Tibial nerve (tissue), 4 donors: ENCODE measurements around the gene ZBTB3. TPM values are rescaled to one million over a fixed set of nuclear protein-coding genes. Genes with fewer than 3 reads are reported as not detected.

Experiments used
- DNase-seq, 2 donors: peaks; one replicate each; pipeline ENCODE4 v3.0.0-alpha.2; 2019; ENCODE audit warnings: low spot score in 2 of 2
- H3K27ac ChIP-seq, 4 donors: fragments of 200-600 bp; sonication (generic) in 3 of 4; one replicate each; pipeline ENCODE4 v1.5.1; 2017 to 2019; ENCODE audit warnings: mild to moderate bottlenecking in 1 of 4
- H3K27me3 ChIP-seq, 2 donors: fragments of 200-600 bp; sonication (generic) in 1 of 2; one replicate each; pipeline versions ENCODE4 v1.5.1 to v1.6.0; 2017 to 2019
- H3K36me3 ChIP-seq, 3 donors: fragments of 200-600 bp; sonication (generic); one replicate each; pipeline ENCODE4 v1.5.1; 2018 to 2019
- H3K4me1 ChIP-seq, 4 donors: fragments of 200-600 bp; sonication (generic) in 3 of 4; one replicate each; pipeline ENCODE4 v1.5.1; 2017 to 2019
- H3K4me3 ChIP-seq, 4 donors: fragments of 200-600 bp; sonication (generic) in 3 of 4; one replicate each; pipeline ENCODE4 v1.5.1; 2017 to 2019; ENCODE audit warnings: mild to moderate bottlenecking in 1 of 4, moderate library complexity in 1 of 4
- H3K9me3 ChIP-seq, 4 donors: fragments of 200-600 bp; sonication (generic) in 3 of 4; one replicate each; pipeline ENCODE4 v1.5.1; 2017 to 2019
- EP300 ChIP-seq, 2 donors: sonication (generic); formaldehyde crosslinking; IDR thresholded peaks; one replicate each; pipeline ENCODE4 v1.6.1; 2017; ENCODE audit warnings: antibody characterized with exemption in 2 of 2, mild to moderate bottlenecking in 1 of 2
- POLR2A ChIP-seq, 2 donors: fragments of 450-650 bp; IDR thresholded peaks; one replicate each; pipeline ENCODE4 v1.6.1; 2017; ENCODE audit warnings: antibody characterized with exemption in 2 of 2, mild to moderate bottlenecking in 2 of 2, moderate library complexity in 2 of 2
- WGBS, 2 donors: methylation state at CpG; one replicate each; pipeline ENCODE4 v1.1.5; 2018; 5-methylcytosine and 5-hydroxymethylcytosine counted together
- total RNA-seq, 4 donors: library from RNA; depleted of rRNA; stranded (reverse); fragments of >200 nt; gene quantifications; one replicate each; pipeline ENCODE4 v1.1.0, GENCODE V29; 2016
- TF ChIP-seq, protein P1 (sequence below), 5 experiments: fragments of 200-600 bp in 3 of 5; fragments of 450-650 bp in 2 of 5; sonication (generic) in 3 of 5; IDR thresholded peaks; one replicate each; pipeline ENCODE4 v1.5.1; 2016 to 2019; ENCODE audit warnings: antibody characterized with exemption in 5 of 5, mild to moderate bottlenecking in 3 of 5, moderate library complexity in 2 of 5

ZBTB3 gene
- total RNA-seq, 4 donors from 2014 or later, result 8.1 to 9.8 (median 8.9) TPM

DNA sequence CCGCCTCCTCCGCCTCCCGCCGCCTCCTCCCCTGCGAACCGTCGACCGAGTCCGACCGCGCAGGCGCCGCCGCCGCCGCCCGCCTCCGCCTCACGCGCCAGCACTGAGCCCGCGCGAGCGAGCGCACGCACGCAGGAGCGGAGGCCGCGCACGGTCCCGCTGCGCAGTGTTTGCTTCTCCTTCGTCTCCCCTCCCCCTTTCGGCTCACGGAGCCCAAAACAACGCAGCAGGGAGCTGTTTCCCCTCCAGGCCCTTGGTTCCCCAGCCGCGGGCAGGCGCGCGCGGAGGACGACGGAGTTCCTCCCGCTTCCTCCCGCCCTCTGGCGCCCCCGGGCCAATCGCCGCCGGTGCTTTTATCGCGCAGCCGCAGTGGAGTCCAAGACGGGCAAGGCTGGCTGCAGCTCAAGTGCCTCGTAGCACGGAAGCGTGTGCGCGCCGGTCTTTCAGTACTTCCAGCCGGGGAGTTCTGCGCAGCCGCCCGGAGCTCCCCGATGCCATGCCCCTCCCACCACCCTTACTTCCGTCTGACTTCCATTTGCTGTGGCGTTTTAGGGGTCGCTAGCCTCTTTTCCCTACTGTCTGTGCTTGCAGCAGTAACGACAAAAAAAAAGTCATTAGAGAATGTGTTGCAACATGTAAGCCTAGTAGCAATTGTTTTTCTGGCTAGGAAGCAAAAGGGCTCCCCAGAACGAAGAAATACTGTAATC, 26.6 kb downstream of the ZBTB3 start, which contains the start of gene HNRNPUL2:
HNRNPUL2 (minus strand) TSS at position 293 of the 707 bp plus-strand sequence. CDS start 301 bp downstream, outside the sequence.
- Histone ChIP-seq H3K36me3 (peaks cover 3 to 24% (median 18%) of the 10 kb centered on the region in 3 donors), H3K4me1 (peaks cover 0 to 66% (median 48%) of the 10 kb centered on the region in 4 donors), H3K9me3 (no peaks in the 10 kb centered on the region), H3K27me3 (no peaks in the 10 kb centered on the region), H3K27ac (peak within 1 kb of the TSS; percentile 77 to 97 (median 90)), H3K4me3 (peak within 1 kb of the TSS; percentile 66 to 96 (median 90))
- TF ChIP-seq EP300 (IDR thresholded peaks at IDR 0.05) (peak; percentile 46 to 97), POLR2A (IDR thresholded peaks at IDR 0.05) (peak; percentile 67 to 95)
- TF ChIP-seq, protein P1, sequence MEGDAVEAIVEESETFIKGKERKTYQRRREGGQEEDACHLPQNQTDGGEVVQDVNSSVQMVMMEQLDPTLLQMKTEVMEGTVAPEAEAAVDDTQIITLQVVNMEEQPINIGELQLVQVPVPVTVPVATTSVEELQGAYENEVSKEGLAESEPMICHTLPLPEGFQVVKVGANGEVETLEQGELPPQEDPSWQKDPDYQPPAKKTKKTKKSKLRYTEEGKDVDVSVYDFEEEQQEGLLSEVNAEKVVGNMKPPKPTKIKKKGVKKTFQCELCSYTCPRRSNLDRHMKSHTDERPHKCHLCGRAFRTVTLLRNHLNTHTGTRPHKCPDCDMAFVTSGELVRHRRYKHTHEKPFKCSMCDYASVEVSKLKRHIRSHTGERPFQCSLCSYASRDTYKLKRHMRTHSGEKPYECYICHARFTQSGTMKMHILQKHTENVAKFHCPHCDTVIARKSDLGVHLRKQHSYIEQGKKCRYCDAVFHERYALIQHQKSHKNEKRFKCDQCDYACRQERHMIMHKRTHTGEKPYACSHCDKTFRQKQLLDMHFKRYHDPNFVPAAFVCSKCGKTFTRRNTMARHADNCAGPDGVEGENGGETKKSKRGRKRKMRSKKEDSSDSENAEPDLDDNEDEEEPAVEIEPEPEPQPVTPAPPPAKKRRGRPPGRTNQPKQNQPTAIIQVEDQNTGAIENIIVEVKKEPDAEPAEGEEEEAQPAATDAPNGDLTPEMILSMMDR (IDR thresholded peaks at IDR 0.05), result peak in 2 of 5 experiments; percentile 9 to 48
- DNase-seq, result peak; percentile 94 to 95
- WGBS, 2 donors, result 0 to 1% methylated on average over 38 to 72 of the region's 72 CpGs

DNA sequence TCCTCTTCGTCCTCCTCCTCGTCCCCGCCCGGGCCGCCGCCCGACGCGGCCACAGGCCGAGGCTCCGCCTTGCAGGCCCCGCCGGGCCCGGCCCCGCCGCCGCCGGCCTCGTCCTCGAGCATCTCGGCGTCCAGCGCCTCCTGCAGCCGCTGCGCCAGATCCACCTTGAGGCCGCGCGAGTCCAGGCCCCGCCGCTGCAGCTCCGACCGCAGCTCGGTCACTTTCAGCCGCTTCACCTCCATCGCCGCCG, 27.1 kb downstream of the ZBTB3 start:
- Histone ChIP-seq H3K9me3 (no peaks in the 10 kb centered on the region), H3K27ac (peak overlapping the region; percentile 77 to 97 (median 90)), H3K4me3 (peak overlapping the region; percentile 66 to 96 (median 90)), H3K36me3 (peaks cover 3 to 29% (median 23%) of the 10 kb centered on the region in 3 donors), H3K27me3 (no peaks in the 10 kb centered on the region), H3K4me1 (peaks cover 0 to 64% (median 48%) of the 10 kb centered on the region in 4 donors)
- TF ChIP-seq, protein P1 (IDR thresholded peaks at IDR 0.05), result no peak
- TF ChIP-seq POLR2A (IDR thresholded peaks at IDR 0.05) (no peak), EP300 (IDR thresholded peaks at IDR 0.05) (no peak)
- 0 to 1% methylated on average over 6 to 23 of the region's 37 CpGs for WGBS, 2 donors
- DNase-seq, result no peak

DNA sequence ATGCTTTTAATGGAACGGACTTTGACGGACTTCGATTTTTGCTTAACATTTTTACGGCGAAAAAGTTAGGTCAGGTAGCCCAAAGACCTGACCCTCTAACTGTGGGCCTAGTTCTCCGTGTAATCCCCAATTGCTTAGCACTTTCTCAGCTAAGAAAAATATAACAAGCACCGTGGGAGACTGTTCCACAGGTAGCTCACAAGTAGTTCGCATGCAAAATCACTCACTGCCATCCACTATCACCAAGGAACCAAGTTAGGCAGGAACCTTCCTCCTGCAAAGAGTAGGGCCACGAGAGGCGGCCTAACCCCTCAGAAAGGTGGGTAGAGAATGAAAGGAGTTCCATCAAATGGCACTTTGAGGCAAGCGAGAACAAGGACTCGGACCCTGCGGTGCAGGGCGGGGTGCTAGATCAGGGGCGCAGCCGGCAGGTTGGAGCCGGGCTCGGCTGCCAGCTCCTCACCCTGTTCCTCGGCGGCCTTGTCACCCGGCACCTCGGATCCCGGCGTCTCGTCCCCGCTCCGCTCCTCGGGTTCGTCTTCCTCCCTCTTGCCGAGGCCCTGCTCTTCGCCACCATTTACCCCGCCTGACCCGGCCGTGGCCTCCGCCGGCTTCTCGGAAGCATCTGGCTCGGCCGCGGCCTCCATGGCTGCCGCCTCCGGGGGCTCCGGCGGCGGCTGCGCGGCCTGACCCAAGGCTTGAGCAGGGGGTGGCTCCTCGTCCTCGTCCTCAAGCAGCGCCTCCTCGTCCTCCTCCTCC, 27.6 kb downstream of the ZBTB3 start:
- 0 to 1% methylated on average over 39 to 51 of the region's 51 CpGs for WGBS, 2 donors
- TF ChIP-seq EP300 (IDR thresholded peaks at IDR 0.05) (no peak), POLR2A (IDR thresholded peaks at IDR 0.05) (no peak)
- TF ChIP-seq, protein P1 (IDR thresholded peaks at IDR 0.05), result no peak

DNA sequence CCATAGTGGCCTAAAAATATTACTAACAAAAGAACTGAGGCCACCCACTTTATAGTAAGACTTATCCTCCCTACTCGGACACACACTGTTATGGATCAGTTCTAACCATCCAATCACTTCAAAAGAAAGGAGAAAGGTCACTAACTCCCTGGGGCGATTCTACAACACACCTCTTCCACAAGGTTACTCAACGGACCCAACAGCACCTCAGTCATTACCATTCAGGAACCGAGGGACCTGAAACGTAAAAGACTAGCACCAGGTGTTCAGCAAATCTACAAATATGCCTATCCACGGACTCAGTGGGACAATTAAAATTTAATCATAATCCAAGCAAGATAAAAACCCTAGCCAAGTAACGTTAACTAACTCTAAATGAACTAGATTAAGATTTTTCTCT, 28.3 kb downstream of the ZBTB3 start:
- TF ChIP-seq, protein P1 (IDR thresholded peaks at IDR 0.05), result no peak
- TF ChIP-seq EP300 (IDR thresholded peaks at IDR 0.05), result no peak
- peaks cover 0 to 53% (median 42%) of the 10 kb centered on the region in 4 donors for H3K4me1 ChIP-seq
- no peaks in the 10 kb centered on the region for H3K9me3 ChIP-seq
- peak overlapping the region in 3 of 4 donors; percentile 90 to 97 (median 91) for H3K27ac ChIP-seq
- peak overlapping the region; percentile 66 to 96 (median 90) for H3K4me3 ChIP-seq
- no peak for DNase-seq
- 0 to 1% methylated on average over 7 of the region's 7 CpGs for WGBS, 2 donors
- no peaks in the 10 kb centered on the region for H3K27me3 ChIP-seq
- H3K36me3 ChIP-seq, result peaks cover 3 to 32% (median 32%) of the 10 kb centered on the region in 3 donors

More for the DNA sequence above, 27.6 kb downstream of the ZBTB3 start:
- Histone ChIP-seq H3K27me3 (no peaks in the 10 kb centered on the region), H3K4me3 (peak overlapping the region; percentile 66 to 96 (median 90)), H3K4me1 (peaks cover 0 to 60% (median 46%) of the 10 kb centered on the region in 4 donors), H3K9me3 (no peaks in the 10 kb centered on the region), H3K36me3 (peaks cover 3 to 30% (median 26%) of the 10 kb centered on the region in 3 donors), H3K27ac (peak overlapping the region; percentile 77 to 97 (median 90))
- DNase-seq, result no peak
